NCI-H128 (cell line): ENCODE results near the gene ZNF426.

Experiments used
- DNase-seq: peaks from one replicate; lab custom pipeline; 2025; ENCODE audit not compliant: unreplicated experiment; lab: John Stamatoyannopoulos, UW

The ZNF426 gene

DNA sequence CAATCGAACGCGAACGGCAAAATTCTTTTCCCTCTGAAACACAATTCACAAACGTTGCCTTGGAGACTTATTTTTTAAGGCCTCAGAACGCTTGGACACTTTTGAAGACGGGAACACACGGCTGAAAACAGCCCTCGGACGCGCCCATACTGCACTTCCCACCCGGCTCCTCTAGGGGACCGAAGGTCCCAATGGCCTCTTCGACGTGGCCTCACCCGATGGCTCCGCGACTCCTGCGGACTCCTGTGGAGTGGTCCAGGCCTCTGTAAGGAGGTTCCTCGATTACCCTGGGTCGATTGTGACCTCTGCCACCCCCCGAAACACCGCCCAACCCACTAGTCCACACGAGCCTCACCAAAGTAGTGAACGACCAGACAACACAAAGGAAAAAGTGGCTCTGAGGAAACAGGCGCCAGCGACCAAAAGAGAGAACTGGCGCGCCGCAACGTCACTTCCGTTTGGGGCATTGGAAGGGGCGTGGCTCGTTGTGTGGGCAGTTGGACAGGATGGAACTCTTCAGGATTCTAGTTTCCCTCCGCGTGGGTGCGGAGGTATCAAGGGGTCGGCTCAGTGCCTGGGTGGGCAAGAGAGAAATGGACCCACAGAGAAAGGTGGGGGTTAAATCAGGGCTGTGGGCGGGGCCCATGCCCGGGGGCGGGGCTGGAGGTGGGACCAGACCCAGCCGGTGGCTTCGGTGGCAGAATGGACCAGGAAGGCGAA, 40.1 kb downstream of the ZNF426 start, which contains the start of gene ZNF560:
ZNF560 (minus strand) TSS at position 434 of the 720 bp plus-strand sequence. CDS start 23,303 bp downstream, outside the sequence.
- no peak for DNase-seq

DNA sequence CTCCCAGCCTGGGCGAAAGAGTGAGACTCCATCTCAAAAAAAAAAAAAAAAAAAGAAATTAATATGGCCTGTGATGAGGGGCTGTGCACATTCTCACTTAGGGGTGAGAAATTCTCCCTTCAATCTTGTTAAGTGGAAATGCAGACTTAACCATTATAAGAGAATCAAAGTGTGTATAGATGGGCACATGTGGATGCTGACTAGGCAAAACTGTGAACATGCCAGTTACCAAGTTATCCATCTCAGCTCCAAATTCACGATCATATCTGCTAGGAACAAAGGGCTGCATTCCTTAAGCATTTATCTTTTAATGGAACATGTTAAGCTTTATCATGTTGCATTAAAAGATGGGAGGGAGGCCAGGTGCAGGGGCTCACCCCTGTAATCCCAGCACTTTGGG, 44.3 kb downstream of the ZNF426 start:
- DNase-seq = no peak

DNA sequence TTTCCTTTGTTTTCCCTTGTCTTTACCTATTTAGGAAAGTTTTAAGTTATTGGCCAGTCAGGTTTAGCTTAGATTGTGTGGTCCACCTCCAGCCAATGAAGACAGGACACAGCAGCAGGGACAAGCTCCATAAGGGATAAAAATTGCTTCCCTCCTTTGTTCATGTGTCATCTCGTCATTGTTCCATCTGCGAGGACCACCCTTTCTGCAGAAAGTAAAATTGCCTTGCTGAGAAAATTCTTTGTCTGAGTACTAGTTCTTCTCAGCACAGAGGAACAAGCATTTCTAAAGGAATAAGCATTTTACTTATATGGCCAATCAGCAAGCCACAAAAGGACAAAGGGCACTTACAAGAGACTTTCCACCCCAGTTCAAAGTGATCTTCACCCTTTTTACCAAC, 51.4 kb downstream of the ZNF426 start:
- DNase-seq = no peak

DNA sequence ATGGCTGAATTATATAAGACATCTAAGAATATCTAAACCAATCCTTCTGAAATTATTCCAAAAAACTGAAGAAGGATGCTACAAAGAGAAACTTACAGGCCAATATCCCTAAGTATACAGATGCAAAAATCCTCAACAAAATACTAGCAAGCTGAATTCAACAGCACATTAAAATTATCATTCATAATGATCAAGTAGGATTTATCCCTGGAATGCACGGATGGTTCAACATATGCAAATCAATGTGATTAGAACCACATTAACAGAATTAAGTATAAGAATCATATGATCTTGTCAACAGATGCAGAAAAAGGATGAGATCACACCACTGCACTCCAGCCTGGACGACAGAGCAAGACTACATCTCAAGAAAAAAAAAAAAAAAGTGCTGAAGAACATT, 53.3 kb downstream of the ZNF426 start:
- DNase-seq = no peak

DNA sequence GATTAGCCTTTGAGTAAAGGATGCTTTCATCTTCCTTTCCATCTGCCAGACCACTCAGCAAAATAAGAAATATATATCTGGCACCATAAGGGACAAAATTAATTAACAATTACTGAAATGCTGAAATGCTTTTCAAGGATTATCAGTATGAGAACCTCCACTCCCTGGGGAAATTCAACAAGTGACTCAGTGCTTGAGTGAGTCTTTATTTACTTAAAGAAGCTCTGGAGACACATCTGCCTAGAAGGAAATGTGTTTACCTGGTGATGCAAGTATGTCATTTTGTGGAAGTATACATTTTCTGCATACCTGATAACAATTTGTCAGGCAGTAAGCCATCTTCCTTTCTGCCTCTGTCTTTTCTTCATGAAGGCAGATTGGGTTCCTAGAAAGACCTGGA, 63.5 kb downstream of the ZNF426 start:
- DNase-seq = no peak
